Adrenal gland (tissue), 12 donors: ENCODE results near the gene ALPG. TPM values are rescaled to one million over a fixed set of nuclear protein-coding genes. Genes with fewer than 3 reads are reported as not detected.
A peak's percentile ranks its signal among the peaks of the same experiment; 100 is the strongest.

Experiments
- DNase-seq, 7 donors: peaks; one replicate each; pipeline ENCODE4 v3.0.0-alpha.2; 2019 to 2020
- H3K27ac ChIP-seq, 5 donors: fragments of 200-600 bp; sonication (generic) in 4 of 5; 1 replicate in 3 of 5; 2 replicates in 2 of 5; pipeline versions ENCODE4 v1.5.1 to v1.8.0; 2016 to 2020; ENCODE audit warnings: mild to moderate bottlenecking in 1 of 5
- H3K27me3 ChIP-seq: fragments of 200-600 bp; 2 replicates; pipeline ENCODE4 v1.8.0; 2021
- H3K36me3 ChIP-seq, 2 donors: fragments of 200-600 bp; replicated peaks in 1 of 2; 1 replicate in 1 of 2; 2 replicates in 1 of 2; pipeline versions ENCODE4 v1.5.1 to v1.8.0; 2018 to 2022
- H3K4me1 ChIP-seq, 2 donors: fragments of 200-600 bp; replicated peaks in 1 of 2; 1 replicate in 1 of 2; 2 replicates in 1 of 2; pipeline versions ENCODE4 v1.5.1 to v1.8.0; 2018 to 2021
- H3K4me3 ChIP-seq, 4 donors: fragments of 200-600 bp; sonication (generic) in 3 of 4; one replicate each; pipeline ENCODE4 v1.5.1; 2016 to 2018
- H3K9me3 ChIP-seq, 3 donors: fragments of 200-600 bp; sonication (generic) in 1 of 3; replicated peaks in 1 of 3; 1 replicate in 2 of 3; 2 replicates in 1 of 3; pipeline versions ENCODE4 v1.5.1 to v1.8.0; 2016 to 2021
- POLR2A ChIP-seq, 2 donors: fragments of 450-650 bp; IDR thresholded peaks; one replicate each; pipeline ENCODE4 v1.6.1; 2017; ENCODE audit warnings: antibody characterized with exemption in 2 of 2, mild to moderate bottlenecking in 2 of 2, moderate library complexity in 1 of 2
- WGBS, 4 donors: extraction: QIAGEN DNeasy Blood & Tissue Kit in 2 of 4; methylation state at CpG; one replicate each; pipeline versions ENCODE4 v1.1.5 to v1.1.7; 2013 to 2017; 5-methylcytosine and 5-hydroxymethylcytosine counted together
- intact Hi-C, 2 donors: fragments of 100-400 bp; cut with DNase I; formaldehyde crosslinking; loops; one replicate each; pipeline versions ENCODE4 v1.14.1 to v1.15.0; 2022 to 2023
- polyA plus RNA-seq, 3 donors: library from polyadenylated mRNA; stranded (reverse); fragments of 200-250 nt in 2 of 3; fragments of 350-450 nt in 1 of 3; fragmentation: Illumina TruSeq in 1 of 3; extraction: RNeasy Lipid Tissue Mini Kit (QIAGEN cat#74804) in 1 of 3; gene quantifications; one replicate each; pipeline ENCODE4 v1.2.3, GENCODE V29; 2013 to 2014
- total RNA-seq, 9 donors: library from RNA; depleted of rRNA in 4 of 9; stranded (reverse); fragments of >200 nt in 4 of 9; fragments of 120-200 nt in 1 of 9; fragmentation: NEBNext Ultra II Directional in 1 of 9; extraction: Animal tissue kit (Norgen Biotek cat#: 25700) in 1 of 9; gene quantifications; one replicate each; pipeline versions ENCODE4 v1.1.0 to v1.2.4, GENCODE V29; 2013 to 2023
- TF ChIP-seq, protein P1 (sequence below), 6 experiments: fragments of 450-650 bp in 4 of 6; fragments of 200-600 bp in 2 of 6; sonication (generic) in 1 of 6; IDR thresholded peaks; 1 replicate in 5 of 6; 2 replicates in 1 of 6; pipeline versions ENCODE4 v1.5.1 to v1.8.0; 2016 to 2021; ENCODE audit warnings: antibody characterized with exemption in 6 of 6, mild to moderate bottlenecking in 2 of 6, moderate library complexity in 1 of 6
- donor health status: healthy with polysubstance abuse.
- donor health status: Bipolar disorder and iron deficiency.
- donor health status: DM: yes; HTN: yes; CAD: no.
- donor health status: DM: no; HTN: no; CAD: no.
- donor health status: DM: no; HTN: no; CAD: no.
- donor health status: DM: yes; HTN: yes; CAD: no.

ALPG gene
- total and polyA plus RNA-seq, 12 donors, result not detected

DNA sequence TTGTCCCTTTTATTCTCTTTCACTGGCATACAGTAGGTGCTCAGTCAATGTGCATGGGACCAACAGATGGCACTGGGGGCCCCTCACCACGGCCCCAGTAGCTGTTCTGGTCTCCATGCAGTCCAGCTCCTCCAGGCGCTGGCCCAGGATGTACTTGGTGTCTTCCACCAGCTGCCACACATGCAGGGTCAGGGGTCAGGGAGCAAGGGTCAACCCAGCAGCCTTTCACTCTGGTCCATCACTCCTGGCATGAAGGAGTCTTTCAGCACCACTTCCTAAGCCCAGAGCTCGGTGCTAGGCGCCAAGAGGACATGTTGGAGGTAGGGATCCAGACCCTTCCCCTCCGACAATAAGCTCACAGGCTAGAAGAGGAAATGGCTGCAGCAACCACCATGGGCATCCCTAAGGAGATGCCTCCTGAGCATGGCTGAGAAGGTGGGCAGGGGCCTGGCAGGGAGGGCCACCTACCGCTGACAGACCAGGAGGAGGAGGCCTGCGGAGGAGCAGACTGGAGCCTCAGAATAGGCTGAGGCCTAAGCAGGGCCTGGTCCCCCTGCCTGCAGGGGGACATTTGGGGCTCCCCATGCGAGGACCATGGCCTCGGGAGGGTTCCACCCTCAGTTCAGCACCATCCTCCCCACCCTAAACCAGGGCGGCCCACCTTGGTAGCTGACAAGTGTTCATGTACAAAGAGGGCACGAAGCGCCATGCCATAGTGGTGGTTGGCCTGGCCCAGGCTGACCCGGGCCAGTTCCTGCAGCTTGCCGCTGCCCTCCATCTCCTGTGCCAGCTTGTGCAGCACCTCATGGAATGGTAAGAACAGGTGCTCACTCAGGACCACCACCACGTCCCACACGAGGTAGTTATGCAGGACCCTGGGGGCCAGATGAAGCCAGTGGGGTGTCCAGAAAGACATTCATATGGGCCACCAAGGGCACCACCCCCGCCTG is 10.2 kb downstream of the ALPG start:
- intact Hi-C loops, result no loop called here
- 80 to 94% (median 91%) methylated on average over 8 to 17 of the region's 17 CpGs for WGBS, 4 donors
- no peak overlapping the region for H3K4me3 ChIP-seq
- TF ChIP-seq, protein P1, sequence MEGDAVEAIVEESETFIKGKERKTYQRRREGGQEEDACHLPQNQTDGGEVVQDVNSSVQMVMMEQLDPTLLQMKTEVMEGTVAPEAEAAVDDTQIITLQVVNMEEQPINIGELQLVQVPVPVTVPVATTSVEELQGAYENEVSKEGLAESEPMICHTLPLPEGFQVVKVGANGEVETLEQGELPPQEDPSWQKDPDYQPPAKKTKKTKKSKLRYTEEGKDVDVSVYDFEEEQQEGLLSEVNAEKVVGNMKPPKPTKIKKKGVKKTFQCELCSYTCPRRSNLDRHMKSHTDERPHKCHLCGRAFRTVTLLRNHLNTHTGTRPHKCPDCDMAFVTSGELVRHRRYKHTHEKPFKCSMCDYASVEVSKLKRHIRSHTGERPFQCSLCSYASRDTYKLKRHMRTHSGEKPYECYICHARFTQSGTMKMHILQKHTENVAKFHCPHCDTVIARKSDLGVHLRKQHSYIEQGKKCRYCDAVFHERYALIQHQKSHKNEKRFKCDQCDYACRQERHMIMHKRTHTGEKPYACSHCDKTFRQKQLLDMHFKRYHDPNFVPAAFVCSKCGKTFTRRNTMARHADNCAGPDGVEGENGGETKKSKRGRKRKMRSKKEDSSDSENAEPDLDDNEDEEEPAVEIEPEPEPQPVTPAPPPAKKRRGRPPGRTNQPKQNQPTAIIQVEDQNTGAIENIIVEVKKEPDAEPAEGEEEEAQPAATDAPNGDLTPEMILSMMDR (IDR thresholded peaks at IDR 0.05), result no peak
- no peak for TF ChIP-seq POLR2A (IDR thresholded peaks at IDR 0.05)
- H3K9me3 ChIP-seq, result no peaks in the 10 kb centered on the region
- no peak overlapping the region for H3K27ac ChIP-seq
- peaks cover 44% of the 10 kb centered on the region for H3K27me3 ChIP-seq
- DNase-seq, result no peak
- H3K4me1 ChIP-seq, result peaks cover 0 to 19% of the 10 kb centered on the region in 2 donors
- H3K36me3 ChIP-seq, result no peaks in the 10 kb centered on the region

DNA sequence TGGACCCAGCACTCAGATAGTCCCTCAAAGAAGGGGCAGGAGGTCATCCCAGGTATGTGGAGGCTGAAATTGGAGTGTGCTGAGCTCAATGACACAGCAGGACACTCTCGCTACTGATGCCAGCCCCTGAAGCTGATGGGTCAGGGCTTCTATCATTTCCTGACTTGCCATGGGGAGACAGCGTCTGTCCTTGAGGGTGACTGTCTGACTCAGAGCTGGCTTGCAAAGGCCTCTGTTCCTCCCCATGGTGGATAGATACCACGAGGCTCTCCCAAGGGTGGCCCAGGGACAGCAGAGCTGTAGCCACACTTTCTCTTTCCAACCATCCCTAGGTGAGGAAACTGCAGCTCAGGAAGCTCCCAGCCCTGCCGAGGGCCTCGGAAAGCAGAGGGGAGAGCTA is 10.8 kb downstream of the ALPG start:
- H3K4me3 ChIP-seq, result no peak overlapping the region
- H3K27ac ChIP-seq, result no peak overlapping the region
- H3K36me3 ChIP-seq, result no peaks in the 10 kb centered on the region
- H3K4me1 ChIP-seq, result peaks cover 0 to 19% of the 10 kb centered on the region in 2 donors
- H3K27me3 ChIP-seq, result peaks cover 49% of the 10 kb centered on the region
- WGBS, 4 donors, result 0 to 71% (median 53%) methylated on average over 1 to 5 of the region's 5 CpGs; no CpG with 5 or more reads in 1 of the 4 donors
- no peak for TF ChIP-seq POLR2A (IDR thresholded peaks at IDR 0.05)
- TF ChIP-seq, protein P1 (IDR thresholded peaks at IDR 0.05), result no peak
- intact Hi-C loops, result no loop called here
- H3K9me3 ChIP-seq, result no peaks in the 10 kb centered on the region
- peak in 5 of 7 donors; percentile 47 to 80 (median 67) for DNase-seq

DNA sequence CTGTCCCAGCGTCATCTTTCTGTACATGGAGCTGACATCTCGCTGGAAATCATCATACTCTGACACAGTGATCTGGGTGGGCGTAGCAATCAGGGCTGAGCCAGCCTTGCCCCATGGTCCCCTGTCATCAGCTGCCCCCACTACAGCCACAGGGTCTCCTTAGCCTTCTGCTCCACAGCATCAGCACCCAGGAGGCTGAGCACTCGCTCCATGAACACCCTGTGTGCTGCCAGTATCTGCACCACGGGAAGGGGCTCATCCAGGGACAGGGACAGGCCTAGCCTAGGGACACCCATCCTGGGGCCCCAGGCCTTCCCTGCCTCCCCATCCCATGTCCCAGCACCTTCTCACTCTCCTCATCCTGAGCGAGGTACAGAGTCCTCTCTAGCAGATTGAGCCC is 11.4 kb downstream of the ALPG start:
- Histone ChIP-seq H3K27me3 (peaks cover 52% of the 10 kb centered on the region), H3K4me3 (no peak overlapping the region), H3K36me3 (no peaks in the 10 kb centered on the region), H3K9me3 (no peaks in the 10 kb centered on the region), H3K4me1 (peaks cover 0 to 19% of the 10 kb centered on the region in 2 donors), H3K27ac (no peak overlapping the region)
- no peak for TF ChIP-seq POLR2A (IDR thresholded peaks at IDR 0.05)
- TF ChIP-seq, protein P1 (IDR thresholded peaks at IDR 0.05), result no peak
- intact Hi-C loops, result no loop called here
- DNase-seq, result no peak
- 63 to 87% (median 78%) methylated on average over 1 to 6 of the region's 6 CpGs for WGBS, 4 donors

DNA sequence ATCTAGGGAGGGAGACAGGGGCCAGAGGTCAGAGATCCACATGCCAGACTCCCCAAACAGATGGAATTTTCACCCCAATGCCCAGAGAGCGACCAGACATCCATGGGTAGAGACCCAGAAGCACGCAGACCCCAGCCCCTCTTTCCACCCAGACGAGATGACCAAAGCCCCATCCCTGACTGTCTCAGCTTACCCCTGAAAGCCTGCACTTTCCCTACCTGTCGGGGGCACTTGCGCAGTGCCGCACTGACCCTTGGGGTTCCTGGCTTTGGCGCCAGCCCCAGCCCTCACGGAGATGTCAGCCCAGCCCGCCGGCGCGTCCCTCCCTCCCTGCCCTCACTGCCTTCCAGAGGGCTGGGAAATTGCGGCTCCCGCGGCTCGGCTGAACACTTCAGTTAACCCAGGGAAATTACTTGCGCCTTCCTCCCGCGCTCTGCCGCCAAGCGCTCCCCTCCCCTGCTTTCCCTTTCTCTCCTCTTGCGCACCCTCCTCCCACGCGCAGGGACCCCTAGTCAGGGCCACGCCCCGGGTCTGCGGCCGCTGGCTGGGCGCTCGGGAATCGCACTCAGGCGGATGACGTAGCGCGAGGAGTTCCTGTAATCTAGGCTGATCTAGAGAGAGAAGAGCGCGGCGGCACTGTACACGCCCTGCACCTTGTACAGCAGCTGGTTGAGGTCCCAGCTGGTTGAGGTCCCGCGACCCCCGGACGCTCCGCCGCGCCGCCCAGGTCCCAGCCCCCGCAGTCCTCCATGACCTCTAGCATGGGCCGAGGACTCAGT is 12.0 kb downstream of the ALPG start:
- WGBS, 4 donors, result 5 to 7% (median 5%) methylated on average over 10 to 49 of the region's 49 CpGs
- peak in 1 of 7 donors; percentile 42 for DNase-seq
- intact Hi-C loops, result no loop called here
- Histone ChIP-seq H3K27me3 (peaks cover 52% of the 10 kb centered on the region), H3K9me3 (no peaks in the 10 kb centered on the region), H3K4me1 (peaks cover 0 to 19% of the 10 kb centered on the region in 2 donors), H3K27ac (no peak overlapping the region), H3K4me3 (peak overlapping the region in 1 of 4 donors; percentile 50), H3K36me3 (no peaks in the 10 kb centered on the region)
- TF ChIP-seq, protein P1 (IDR thresholded peaks at IDR 0.05), result no peak
- TF ChIP-seq POLR2A (IDR thresholded peaks at IDR 0.05), result no peak
